SK-N-SH (cell line): ENCODE data around the gene TPCN2. TPM values are rescaled to one million over a fixed set of nuclear protein-coding genes. Genes with fewer than 3 reads are reported as not detected.

Source experiments
- CTCF ChIA-PET: fragments of 300-600, 350-600 bp; formaldehyde crosslinking; extraction: SDS; loops from one replicate; lab custom pipeline; 2021; lab: Yijun Ruan, JAX
- POLR2A ChIA-PET: fragments of 350-600 bp; sonication (Branson Sonifier 250); formaldehyde crosslinking; extraction: SDS; loops from one replicate; lab custom pipeline; 2020; ENCODE audit warnings: antibody characterized with exemption, inconsistent platforms; lab: Yijun Ruan, JAX
- DNase-seq: peaks from one replicate; pipeline ENCODE4 v3.0.0; 2012
- H2AFZ ChIP-seq: fragments of 200-600 bp; sonication (generic); 2 replicates; pipeline ENCODE4 v1.8.1; 2016; ENCODE audit warnings: antibody characterized with exemption, mild to moderate bottlenecking, low read depth
- H3F3A ChIP-seq: fragments of 200-600 bp; sonication (generic); replicated peaks from 2 replicates; pipeline ENCODE3; 2016; ENCODE audit warnings: antibody characterized with exemption, mild to moderate bottlenecking; ENCODE audit not compliant: insufficient read depth
- H3K27ac ChIP-seq, 2 experiments: fragments of 200-500 bp in 1 of 2; fragments of 200-600 bp in 1 of 2; sonication (Bioruptor generic) in 1 of 2; sonication (generic), shearing (Covaris generic) in 1 of 2; 2 replicates each; pipeline versions ENCODE4 v1.5.1 to v1.6.1; 2014 to 2016; ENCODE audit warnings: low read depth in 2 of 2, inconsistent platforms in 1 of 2, low read length in 1 of 2, mild to moderate bottlenecking in 1 of 2, mixed read lengths in 1 of 2
- H3K27me3 ChIP-seq: fragments of 200-600 bp; sonication (generic), shearing (Covaris generic); 2 replicates; pipeline ENCODE4 v1.6.1; 2016; ENCODE audit warnings: mixed run types; ENCODE audit not compliant: insufficient read depth
- H3K36me3 ChIP-seq, 2 experiments: fragments of 200-500 bp in 1 of 2; fragments of 200-600 bp in 1 of 2; sonication (Bioruptor generic) in 1 of 2; sonication (generic) in 1 of 2; replicated peaks in 1 of 2; 2 replicates each; pipeline versions ENCODE3 to v1.5.1; 2014 to 2016; ENCODE audit warnings: low read length in 1 of 2, mild to moderate bottlenecking in 1 of 2; ENCODE audit not compliant: insufficient read depth in 2 of 2, control insufficient read depth in 1 of 2
- H3K4me1 ChIP-seq, 2 experiments: fragments of 200-500 bp in 1 of 2; fragments of 200-600 bp in 1 of 2; sonication (Bioruptor generic) in 1 of 2; sonication (generic), shearing (Covaris generic) in 1 of 2; 2 replicates each; pipeline versions ENCODE4 v1.5.1 to v1.6.1; 2014 to 2016; ENCODE audit warnings: low read depth in 1 of 2, low read length in 1 of 2, mixed run types in 1 of 2; ENCODE audit not compliant: insufficient read depth in 2 of 2, control insufficient read depth in 1 of 2
- H3K4me2 ChIP-seq: fragments of 200-600 bp; sonication (generic), shearing (Covaris generic); 2 replicates; pipeline ENCODE4 v1.6.1; 2017; ENCODE audit warnings: mixed run types
- H3K4me3 ChIP-seq, 2 experiments: fragments of 200-500 bp in 1 of 2; fragments of 200-600 bp in 1 of 2; sonication (Bioruptor generic) in 1 of 2; sonication (generic), shearing (Covaris generic) in 1 of 2; 2 replicates each; pipeline versions ENCODE4 v1.5.1 to v1.8.1; 2014 to 2016; ENCODE audit warnings: low read depth in 2 of 2, inconsistent platforms in 1 of 2, low read length in 1 of 2, mild to moderate bottlenecking in 1 of 2, mixed read lengths in 1 of 2, moderate library complexity in 1 of 2
- H3K79me2 ChIP-seq: fragments of 200-600 bp; sonication (generic); 2 replicates; pipeline ENCODE4 v1.8.1; 2017; ENCODE audit warnings: mild to moderate bottlenecking; ENCODE audit not compliant: insufficient read depth
- H3K9ac ChIP-seq: fragments of 200-600 bp; sonication (generic); 2 replicates; pipeline ENCODE4 v1.6.1; 2017; ENCODE audit warnings: mixed run types
- H3K9me2 ChIP-seq: fragments of 200-600 bp; sonication (generic); 2 replicates; pipeline ENCODE4 v1.6.1; 2017; ENCODE audit warnings: mixed run types
- H3K9me3 ChIP-seq: fragments of 200-600 bp; sonication (generic); 2 replicates; pipeline ENCODE4 v1.6.1; 2017; ENCODE audit warnings: mixed run types, mild to moderate bottlenecking, moderate library complexity
- H4K20me1 ChIP-seq: fragments of 200-600 bp; sonication (generic); 2 replicates; pipeline ENCODE4 v1.6.1; 2017; ENCODE audit warnings: mild to moderate bottlenecking, mixed run types; ENCODE audit not compliant: insufficient read depth
- CHD2 ChIP-seq: fragments of 150-350 bp; IDR thresholded peaks from 2 replicates; pipeline ENCODE4 v1.6.1; 2018; ENCODE audit warnings: low read length; ENCODE audit not compliant: partially characterized antibody
- ELF1 ChIP-seq: IDR thresholded peaks from 2 replicates; pipeline ENCODE4 v1.4.0; 2012
- GABPA ChIP-seq: IDR thresholded peaks from 2 replicates; pipeline ENCODE4 v1.4.0; 2012; ENCODE audit warnings: low read depth, mild to moderate bottlenecking
- GATA2 ChIP-seq: sonication (generic); formaldehyde crosslinking; IDR thresholded peaks from 2 replicates; pipeline ENCODE4 v1.5.0; 2020; ENCODE audit warnings: mild to moderate bottlenecking, missing genetic modification reagents
- JUND ChIP-seq: IDR thresholded peaks from 2 replicates; pipeline ENCODE4 v1.4.0; 2012
- MAX ChIP-seq: IDR thresholded peaks from 2 replicates; pipeline ENCODE4 v1.4.0; 2012; ENCODE audit warnings: low read depth
- MEF2A ChIP-seq: IDR thresholded peaks from 2 replicates; pipeline ENCODE4 v1.4.0; 2012; ENCODE audit warnings: low read depth, borderline replicate concordance
- NFIC ChIP-seq: IDR thresholded peaks from 2 replicates; pipeline ENCODE4 v1.4.0; 2012; ENCODE audit warnings: borderline replicate concordance
- RCOR1 ChIP-seq: fragments of 150-350 bp; IDR thresholded peaks from 2 replicates; pipeline ENCODE4 v1.6.1; 2017; ENCODE audit warnings: antibody characterized with exemption, low read length
- SIN3A ChIP-seq: IDR thresholded peaks from 2 replicates; pipeline ENCODE4 v1.6.1; 2012; ENCODE audit warnings: low read depth, mild to moderate bottlenecking, low read length, moderate library complexity, borderline replicate concordance
- SMC3 ChIP-seq: IDR thresholded peaks from 2 replicates; pipeline ENCODE4 v1.6.1; 2012; ENCODE audit warnings: low read depth, low read length, improper control_type of control experiment
- TAF1 ChIP-seq: IDR thresholded peaks from 2 replicates; pipeline ENCODE4 v1.6.1; 2012; ENCODE audit warnings: low read depth, mild to moderate bottlenecking, low read length, moderate library complexity, borderline replicate concordance
- USF1 ChIP-seq: IDR thresholded peaks from 2 replicates; pipeline ENCODE4 v1.4.0; 2012; ENCODE audit warnings: low read depth, borderline replicate concordance
- USF2 ChIP-seq: fragments of 150-350 bp; IDR thresholded peaks from 2 replicates; pipeline ENCODE4 v1.6.1; 2017; ENCODE audit warnings: antibody characterized with exemption, low read length, low read depth, borderline replicate concordance
- WGBS: methylation state at CpG from one replicate; pipeline ENCODE4 v1.1.6; 2017; ENCODE audit warnings: low lambda C conversion rate; 5-methylcytosine and 5-hydroxymethylcytosine counted together
- polyA plus RNA-seq, 3 experiments: library from polyadenylated mRNA; depleted of rRNA; stranded (reverse); fragments of >200 nt; gene quantifications; 2 replicates each; pipeline ENCODE4 v1.2.3, GENCODE V29; 2012

TPCN2 gene
- polyA plus RNA-seq, 1 of the 3 experiments (the other 2 are of a cell fraction): 8.7 TPM

- DNase-seq: no peak
- CTCF ChIA-PET: interaction anchor here (1.7 to 6.4 kb wide), 5 partner anchors 10 to 529 kb away, joined by 5 to 36 read pairs (median 10); no protein-coding TSS in a partner anchor
- WGBS: 83% methylated on average over 17 of the region's 21 CpGs
- Histone ChIP-seq H4K20me1 (no peaks in the 10 kb centered on the region), H2AFZ (no peak overlapping the region), H3K9me2 (no peaks in the 10 kb centered on the region), H3K36me3 (no peaks in the 10 kb centered on the region), H3K27ac (no peak overlapping the region), H3K27me3 (no peaks in the 10 kb centered on the region), H3F3A (no peaks in the 10 kb centered on the region), H3K79me2 (no peaks in the 10 kb centered on the region), H3K4me3 (no peak overlapping the region), H3K9ac (no peak overlapping the region), H3K4me2 (no peak overlapping the region), H3K4me1 (no peaks in the 10 kb centered on the region; a peak in 1 of 4 replicates), H3K9me3 (no peaks in the 10 kb centered on the region)
- TF ChIP-seq MAX (no peak), JUND (no peak), SIN3A (no peak), GATA2 (CRISPR knock-in tag) (no peak), SMC3 (no peak), MEF2A (no peak), TAF1 (no peak), ELF1 (no peak), USF1 (no peak), NFIC (no peak), USF2 (no peak), GABPA (no peak)
- POLR2A ChIA-PET: no interaction called here
Measured at GRCh38 chr11:69114811-69115523, 66.2 kb downstream of the TPCN2 start.

GRCh38 chr11:69115586-69116560, 67.1 kb downstream of the TPCN2 start:
- Histone ChIP-seq H3K4me3 (no peak overlapping the region), H4K20me1 (no peaks in the 10 kb centered on the region), H3K4me1 (no peaks in the 10 kb centered on the region; a peak in 1 of 4 replicates), H3F3A (no peaks in the 10 kb centered on the region), H2AFZ (no peak overlapping the region), H3K27me3 (no peaks in the 10 kb centered on the region), H3K4me2 (no peak overlapping the region), H3K9me3 (no peaks in the 10 kb centered on the region), H3K9ac (no peak overlapping the region), H3K36me3 (no peaks in the 10 kb centered on the region), H3K9me2 (no peaks in the 10 kb centered on the region), H3K27ac (no peak overlapping the region), H3K79me2 (no peaks in the 10 kb centered on the region)
- 81% methylated on average over 18 of the region's 41 CpGs for WGBS
- POLR2A ChIA-PET: no interaction called here
- no peak for TF ChIP-seq SIN3A
- no peak for TF ChIP-seq RCOR1
- no peak for TF ChIP-seq NFIC
- TF ChIP-seq CHD2: no peak
- no peak for DNase-seq
- CTCF ChIA-PET: interaction anchor here (1.4 to 6.4 kb wide), 5 partner anchors 10 to 532 kb away, joined by 3 to 36 read pairs (median 9); no protein-coding TSS in a partner anchor
